OCI-LY7 (cell line): Measurements from ENCODE around the gene C11orf24. TPM values are rescaled to one million over a fixed set of nuclear protein-coding genes. Genes with fewer than 3 reads are reported as not detected.

Experiments
- BruUV-seq: library from RNA; stranded (reverse); fragments of 400-500 nt; replicated peaks from 2 replicates; lab custom pipeline; 2021; lab: Mats Ljungman, UMichigan
- CTCF ChIA-PET: fragments of 300-600 bp; sonication (Branson Sonifier 250); formaldehyde crosslinking; loops from one replicate; lab custom pipeline; 2022; ENCODE audit warnings: antibody characterized with exemption; ENCODE audit not compliant: unreplicated experiment; lab: Charles Lee
- POLR2A ChIA-PET: fragments of 300-600 bp; sonication (Branson Sonifier 250); formaldehyde crosslinking; loops from one replicate; lab custom pipeline; 2022; ENCODE audit warnings: antibody characterized with exemption; lab: Charles Lee
- DNase-seq: peaks from one replicate; pipeline ENCODE4 v3.0.0-alpha.2; 2015; ENCODE audit warnings: low spot score
- H2AFZ ChIP-seq: fragments of 200-600 bp; sonication (generic), shearing (Covaris generic); 2 replicates; pipeline ENCODE4 v1.6.1; 2014; ENCODE audit warnings: mild to moderate bottlenecking, antibody characterized with exemption, low read length, moderate library complexity
- H3K27ac ChIP-seq: fragments of 200-600 bp; sonication (generic); 2 replicates; pipeline ENCODE4 v1.5.1; 2014; ENCODE audit warnings: mixed run types, low read depth, mild to moderate bottlenecking, moderate library complexity, low read length, inconsistent platforms; ENCODE audit not compliant: poor library complexity, severe bottlenecking
- H3K36me3 ChIP-seq: fragments of 200-600 bp; sonication (generic); 2 replicates; pipeline ENCODE4 v1.6.1; 2014; ENCODE audit warnings: mild to moderate bottlenecking, antibody characterized with exemption, low read length, moderate library complexity, mixed read lengths; ENCODE audit not compliant: insufficient read depth
- H3K4me1 ChIP-seq: fragments of 200-600 bp; sonication (generic); 2 replicates; pipeline ENCODE4 v1.5.1; 2014; ENCODE audit warnings: mild to moderate bottlenecking, low read length; ENCODE audit not compliant: insufficient read depth, poor library complexity, severe bottlenecking
- H3K4me2 ChIP-seq: fragments of 200-600 bp; sonication (generic); 2 replicates; pipeline ENCODE4 v1.6.1; 2014; ENCODE audit warnings: mild to moderate bottlenecking, low read length
- H3K4me3 ChIP-seq: fragments of 200-600 bp; sonication (generic); 2 replicates; pipeline ENCODE4 v1.5.1; 2014; ENCODE audit warnings: mild to moderate bottlenecking, low read depth, low read length; ENCODE audit not compliant: poor library complexity, severe bottlenecking
- H3K79me2 ChIP-seq: fragments of 200-600 bp; sonication (generic); 2 replicates; pipeline ENCODE4 v1.6.1; 2016; ENCODE audit warnings: low read depth, mild to moderate bottlenecking, low read length, moderate library complexity, mixed read lengths; ENCODE audit not compliant: insufficient read depth
- H3K9me2 ChIP-seq: fragments of 200-600 bp; sonication (generic); 2 replicates; pipeline ENCODE4 v1.6.1; 2016; ENCODE audit warnings: mild to moderate bottlenecking, low read length, mixed read lengths; ENCODE audit not compliant: insufficient read depth
- H3K9me3 ChIP-seq: fragments of 200-600 bp; sonication (generic); 2 replicates; pipeline ENCODE4 v1.6.1; 2014; ENCODE audit warnings: mild to moderate bottlenecking, mixed run types, low read length, mixed read lengths
- H4K20me1 ChIP-seq: fragments of 200-600 bp; sonication (generic); 2 replicates; pipeline ENCODE4 v1.6.1; 2014; ENCODE audit warnings: mild to moderate bottlenecking, antibody characterized with exemption, low read length, moderate library complexity, mixed read lengths; ENCODE audit not compliant: insufficient read depth
- CTCF ChIP-seq: fragments of 200-600 bp; sonication (generic); conservative IDR thresholded peaks from 2 replicates; pipeline ENCODE4 v1.5.1; 2014; ENCODE audit warnings: mild to moderate bottlenecking, antibody characterized with exemption, low read length, moderate library complexity, mixed read lengths
- EZH2phosphoT487 ChIP-seq: fragments of 200-600 bp; sonication (generic); IDR thresholded peaks from 2 replicates; pipeline ENCODE4 v1.6.1; 2018; ENCODE audit warnings: low read depth, borderline replicate concordance, mild to moderate bottlenecking, mixed run types, antibody characterized with exemption, low read length, moderate library complexity, mixed read lengths
- intact Hi-C: fragments of 100-400 bp; cut with micrococcal nuclease; formaldehyde crosslinking; loops from one replicate; pipeline ENCODE4 v1.10.0; 2022; ENCODE audit not compliant: unreplicated experiment
- total RNA-seq, 2 experiments: library from RNA; depleted of rRNA in 1 of 2; stranded (reverse); fragments of >200 nt in 1 of 2; shearing (Covaris generic) in 1 of 2; gene quantifications; 2 replicates each; pipeline ENCODE4 v1.2.3, GENCODE V29; 2014 to 2022

Gene C11orf24
- total RNA-seq, 2 experiments from 2014 or later = 81.1 to 94.1 TPM

- Histone ChIP-seq H4K20me1 (no peaks in the 10 kb centered on the region), H3K4me3 (no peak overlapping the region), H3K27ac (no peak overlapping the region), H3K79me2 (no peaks in the 10 kb centered on the region), H3K36me3 (no peaks in the 10 kb centered on the region), H3K4me2 (no peak overlapping the region), H2AFZ (no peak overlapping the region), H3K4me1 (peaks cover 26% of the 10 kb centered on the region), H3K9me2 (no peaks in the 10 kb centered on the region), H3K9me3 (no peaks in the 10 kb centered on the region)
- ChIA-PET POLR2A (interaction anchor here (0.5 to 0.6 kb wide), 2 partner anchors 26 to 48 kb away, joined by 4 to 5 read pairs; no protein-coding TSS in a partner anchor), CTCF (interaction anchor here (0.8 to 3.8 kb wide), 2 partner anchors 41 to 46 kb away, joined by 4 to 26 read pairs; no protein-coding TSS in a partner anchor)
- intact Hi-C loops = loop anchor here (5.0 kb wide), 1 partner anchor 87 kb away; the partner anchor contains the start of gene KMT5B
- no peak for DNase-seq
- BruUV-seq = no TSS peak
- TF ChIP-seq EZH2phosphoT487 (no peak), CTCF (no peak)
Observed at GRCh38 chr11:68298659-68299516, 27.1 kb upstream of the C11orf24 start.

- intact Hi-C loops = loop anchor here (1.0 to 5.0 kb wide), 5 partner anchors 26 to 149 kb away; partner anchors contain the start of gene KMT5B
- no peak overlapping the region for H2AFZ ChIP-seq
- BruUV-seq = no TSS peak
Observed at GRCh38 chr11:68297812-68298658, 26.3 kb upstream of the C11orf24 start.

More at GRCh38 chr11:68297812-68298658, 26.3 kb upstream of the C11orf24 start:
- ChIA-PET CTCF (interaction anchor here (0.8 to 3.8 kb wide), 2 partner anchors 40 to 46 kb away, joined by 4 to 26 read pairs; no protein-coding TSS in a partner anchor), POLR2A (interaction anchor here (2.8 kb wide), 1 partner anchor 26 kb away, joined by 11 read pairs; the partner anchor contains the start of gene C11orf24)
- no peaks in the 10 kb centered on the region for H4K20me1 ChIP-seq
- H3K79me2 ChIP-seq = no peaks in the 10 kb centered on the region
- H3K27ac ChIP-seq = no peak overlapping the region
- H3K4me1 ChIP-seq = peaks cover 35% of the 10 kb centered on the region
- peak; percentile 73 for DNase-seq
- peak overlapping the region; percentile 23; the same call in 1 of the 2 replicates for H3K4me2 ChIP-seq
- no peaks in the 10 kb centered on the region for H3K36me3 ChIP-seq
- no peaks in the 10 kb centered on the region for H3K9me3 ChIP-seq
- H3K9me2 ChIP-seq = no peaks in the 10 kb centered on the region
- H3K4me3 ChIP-seq = no peak overlapping the region
- no peak for TF ChIP-seq EZH2phosphoT487
- peak; percentile 95 for TF ChIP-seq CTCF
